WTC11 (cell line): ENCODE measurements around the gene MOB2. TPM values are rescaled to one million over a fixed set of nuclear protein-coding genes. Genes with fewer than 3 reads are reported as not detected.
A peak's percentile ranks its signal among the peaks of the same experiment; 100 is the strongest.

Experiments
- ATAC-seq: fragments of 200-7000 bp; cut with Tn5 transposase; 2 replicates; pipeline ENCODE4 v1.10.0; 2021; ENCODE audit warnings: mild to moderate bottlenecking, moderate library complexity
- CTCF ChIA-PET: fragments of 300-600 bp; sonication (Branson Sonifier 250); formaldehyde crosslinking; loops from one replicate; lab custom pipeline; 2021; ENCODE audit warnings: antibody characterized with exemption; lab: Charles Lee
- POLR2A ChIA-PET: fragments of 350-600 bp; sonication (Branson Sonifier 250); formaldehyde crosslinking; loops from one replicate; lab custom pipeline; 2021; ENCODE audit warnings: antibody characterized with exemption; lab: Charles Lee
- DNase-seq: peaks from one replicate; pipeline ENCODE4 v3.0.0; 2021; ENCODE audit warnings: low spot score
- H3K27ac Mint-ChIP-seq: 2 replicates; pipeline ENCODE4 v1.8.0; 2021; ENCODE audit warnings: mixed read lengths
- H3K27me3 Mint-ChIP-seq: 2 replicates; pipeline ENCODE4 v1.8.0; 2021; ENCODE audit warnings: low read depth, mild to moderate bottlenecking, moderate library complexity, mixed read lengths
- H3K36me3 Mint-ChIP-seq: 2 replicates; pipeline ENCODE4 v1.8.0; 2021; ENCODE audit warnings: mixed read lengths
- H3K4me1 Mint-ChIP-seq: 2 replicates; pipeline ENCODE4 v1.8.0; 2022; ENCODE audit warnings: mixed read lengths
- H3K4me3 Mint-ChIP-seq: 2 replicates; pipeline ENCODE4 v1.8.0; 2021; ENCODE audit warnings: mild to moderate bottlenecking, moderate library complexity, mixed read lengths
- H3K9me3 Mint-ChIP-seq: 2 replicates; pipeline ENCODE4 v1.8.0; 2021; ENCODE audit warnings: mixed read lengths
- CBFB ChIP-seq: sonication (generic); formaldehyde crosslinking; IDR thresholded peaks from 2 replicates; pipeline ENCODE4 v1.8.1; 2022; ENCODE audit warnings: mild to moderate bottlenecking, low read depth, missing genetic modification reagents
- CREB1 ChIP-seq: sonication (generic); formaldehyde crosslinking; IDR thresholded peaks from 2 replicates; pipeline ENCODE4 v1.8.0; 2023; ENCODE audit warnings: mild to moderate bottlenecking, missing genetic modification reagents
- E2F5 ChIP-seq: sonication (generic); formaldehyde crosslinking; IDR thresholded peaks from 2 replicates; pipeline ENCODE4 v1.8.1; 2022; ENCODE audit warnings: mild to moderate bottlenecking, moderate library complexity, missing genetic modification reagents
- FOXP1 ChIP-seq: sonication (generic); formaldehyde crosslinking; IDR thresholded peaks from 2 replicates; pipeline ENCODE4 v1.8.0; 2022; ENCODE audit warnings: missing genetic modification reagents, mild to moderate bottlenecking, moderate library complexity, borderline replicate concordance
- GTF2I ChIP-seq: fragments of 250-450 bp; sonication (Bioruptor Pico); conservative IDR thresholded peaks from 2 replicates; pipeline ENCODE4 v1.4.0; 2021; ENCODE audit warnings: mild to moderate bottlenecking
- IRF1 ChIP-seq: sonication (generic); formaldehyde crosslinking; IDR thresholded peaks from 2 replicates; pipeline ENCODE4 v1.8.0; 2023; ENCODE audit warnings: missing genetic modification reagents
- JAZF1 ChIP-seq: fragments of 250-450 bp; sonication (Bioruptor Pico); IDR thresholded peaks from 2 replicates; pipeline ENCODE4 v1.9.0; 2021; ENCODE audit warnings: moderate library complexity, mild to moderate bottlenecking, inconsistent platforms
- MLX ChIP-seq: sonication (generic); formaldehyde crosslinking; IDR thresholded peaks from 2 replicates; pipeline ENCODE4 v1.8.1; 2023; ENCODE audit warnings: mild to moderate bottlenecking, missing genetic modification reagents, moderate library complexity
- MXD4 ChIP-seq: fragments of 250-450 bp; sonication (Bioruptor Pico); IDR thresholded peaks from 2 replicates; pipeline ENCODE4 v1.8.0; 2021; ENCODE audit warnings: mild to moderate bottlenecking, moderate library complexity, borderline replicate concordance
- MYBL2 ChIP-seq: sonication (generic); formaldehyde crosslinking; IDR thresholded peaks from 2 replicates; pipeline ENCODE4 v1.8.1; 2023; ENCODE audit warnings: mild to moderate bottlenecking, moderate library complexity, missing genetic modification reagents
- NFATC4 ChIP-seq: fragments of 250-450 bp; sonication (Bioruptor Pico); IDR thresholded peaks from 2 replicates; pipeline ENCODE4 v1.9.0; 2021; ENCODE audit warnings: mild to moderate bottlenecking
- NFE2L1 ChIP-seq: sonication (generic); formaldehyde crosslinking; IDR thresholded peaks from 2 replicates; pipeline ENCODE4 v1.8.1; 2023; ENCODE audit warnings: missing genetic modification reagents
- NR3C1 ChIP-seq: sonication (generic); formaldehyde crosslinking; conservative IDR thresholded peaks from 2 replicates; pipeline ENCODE4 v1.8.1; 2023; ENCODE audit warnings: low read depth, mild to moderate bottlenecking, missing genetic modification reagents
- OVOL2 ChIP-seq: fragments of 250-450 bp; sonication (Bioruptor Pico); IDR thresholded peaks from 2 replicates; pipeline ENCODE4 v1.9.0; 2021; ENCODE audit warnings: mild to moderate bottlenecking, borderline replicate concordance
- PRRX2 ChIP-seq: fragments of 250-450 bp; sonication (Bioruptor Pico); IDR thresholded peaks from 2 replicates; pipeline ENCODE4 v1.8.0; 2021; ENCODE audit warnings: mild to moderate bottlenecking
- RELA ChIP-seq: sonication (generic); formaldehyde crosslinking; IDR thresholded peaks from 2 replicates; pipeline ENCODE4 v1.8.1; 2022; ENCODE audit warnings: missing genetic modification reagents, mild to moderate bottlenecking, borderline replicate concordance
- SMAD3 ChIP-seq: sonication (generic); formaldehyde crosslinking; IDR thresholded peaks from 2 replicates; pipeline ENCODE4 v1.8.0; 2022; ENCODE audit warnings: missing genetic modification reagents, mild to moderate bottlenecking, borderline replicate concordance
- TCF7 ChIP-seq: sonication (generic); formaldehyde crosslinking; IDR thresholded peaks from 2 replicates; pipeline ENCODE4 v1.8.0; 2022; ENCODE audit warnings: mild to moderate bottlenecking, low read depth, missing genetic modification reagents, moderate library complexity
- ZNF138 ChIP-seq: sonication (generic); formaldehyde crosslinking; conservative IDR thresholded peaks from 2 replicates; pipeline ENCODE4 v1.8.1; 2022; ENCODE audit warnings: mild to moderate bottlenecking, moderate library complexity, missing genetic modification reagents
- ZNF219 ChIP-seq: sonication (generic); formaldehyde crosslinking; IDR thresholded peaks from 2 replicates; pipeline ENCODE4 v1.8.0; 2023; ENCODE audit warnings: missing genetic modification reagents, mild to moderate bottlenecking, borderline replicate concordance
- ZNF232 ChIP-seq: sonication (generic); formaldehyde crosslinking; IDR thresholded peaks from 2 replicates; pipeline ENCODE4 v1.8.0; 2022; ENCODE audit warnings: mild to moderate bottlenecking, missing genetic modification reagents
- ZNF423 ChIP-seq: fragments of 250-450 bp; sonication (Bioruptor Pico); IDR thresholded peaks from 2 replicates; pipeline ENCODE4 v2.1.2; 2022; ENCODE audit warnings: mild to moderate bottlenecking, moderate library complexity
- ZNF512 ChIP-seq: sonication (generic); formaldehyde crosslinking; IDR thresholded peaks from 2 replicates; pipeline ENCODE4 v1.8.1; 2022; ENCODE audit warnings: missing genetic modification reagents, borderline replicate concordance
- total RNA-seq: library from RNA; stranded (reverse); gene quantifications from 3 replicates; pipeline ENCODE4 v1.2.3, GENCODE V29; 2021
- TF ChIP-seq, protein P1 (sequence below): sonication (generic); formaldehyde crosslinking; IDR thresholded peaks from 2 replicates; pipeline ENCODE4 v1.8.1; 2022; ENCODE audit warnings: mild to moderate bottlenecking, missing genetic modification reagents, moderate library complexity, borderline replicate concordance
- TF ChIP-seq, protein P2 (sequence below): sonication (generic); formaldehyde crosslinking; IDR thresholded peaks from 2 replicates; pipeline ENCODE4 v1.8.0; 2022; ENCODE audit warnings: mild to moderate bottlenecking, missing genetic modification reagents

MOB2 gene
- total RNA-seq, 1 experiment from 2014 or later, result 21.7 TPM

DNA sequence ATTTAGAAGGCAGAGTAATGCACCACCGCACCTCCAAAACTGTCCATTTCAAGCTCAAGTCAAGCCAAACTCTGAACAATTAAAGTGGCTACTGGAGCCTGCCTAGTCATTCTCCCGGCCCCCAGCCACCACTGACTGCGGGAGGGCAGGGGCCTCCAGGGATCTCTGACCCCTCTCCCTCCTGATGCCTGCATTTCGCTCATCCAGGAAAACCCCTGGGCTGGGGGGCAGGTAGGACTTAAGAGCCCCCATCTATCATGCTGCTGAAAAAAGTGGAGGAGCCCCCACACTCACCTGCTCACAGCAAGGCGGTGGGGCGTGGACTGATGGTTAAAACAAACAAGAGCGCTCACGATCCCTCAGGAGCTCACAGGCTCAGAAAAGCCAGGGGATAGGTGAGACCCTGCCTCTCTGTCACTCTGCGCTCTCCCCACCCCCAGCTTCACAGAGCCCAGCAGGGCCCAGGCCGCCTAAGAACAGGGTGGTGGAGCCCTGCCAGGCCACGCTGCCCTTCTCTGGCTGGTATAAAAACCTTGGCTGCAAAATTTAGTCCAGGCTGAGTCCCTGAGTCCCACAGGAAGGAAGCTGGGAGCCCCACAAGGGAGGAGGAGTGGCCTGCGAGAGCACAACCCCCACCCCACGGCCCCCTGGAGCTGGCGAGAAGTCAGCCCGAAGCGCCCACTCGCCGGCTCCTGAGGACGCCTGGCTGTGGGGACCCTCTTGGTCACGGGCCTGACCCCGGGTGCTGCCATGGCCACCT lies 21.0 kb upstream of the MOB2 start:
- CTCF ChIA-PET, result interaction anchor here (1.0 to 1.4 kb wide), 5 partner anchors 49 to 118 kb away, joined by 3 to 7 read pairs (median 3); partner anchors contain the start of gene BRSK2
- Mint-ChIP-seq H3K27ac (peak overlapping the region; percentile 68), H3K4me3 (no peak overlapping the region; the same call in 1 of the 2 replicates)

DNA sequence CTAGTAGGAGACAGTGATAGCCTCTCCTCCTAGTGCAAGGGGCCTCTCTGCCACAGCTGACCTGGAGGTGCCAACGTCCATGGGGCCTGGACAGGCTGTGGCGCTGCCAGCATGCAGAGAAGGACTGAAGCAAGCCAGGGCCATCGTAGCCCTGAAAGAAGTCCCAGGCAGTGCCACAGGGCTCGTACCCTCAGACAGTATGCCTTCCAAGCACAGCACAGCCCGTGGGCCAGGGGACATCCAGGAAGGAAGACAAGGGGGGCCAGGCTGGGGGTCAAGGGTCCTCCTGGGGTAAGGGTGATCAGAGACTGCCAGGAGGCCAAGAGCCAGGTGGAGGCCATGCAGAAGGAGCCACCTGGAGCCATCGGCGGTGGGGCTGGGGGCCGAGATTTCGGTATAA lies 20.4 kb upstream of the MOB2 start:
- no peaks in the 10 kb centered on the region for H3K36me3 Mint-ChIP-seq
- POLR2A ChIA-PET, result no interaction called here
- peak overlapping the region; percentile 63; the same call in 1 of the 2 replicates for H3K27ac Mint-ChIP-seq
- ATAC-seq, result no peak
- TF ChIP-seq OVOL2 (CRISPR knock-in tag), result no peak
- no peak for TF ChIP-seq NFATC4 (CRISPR knock-in tag)
- TF ChIP-seq ZNF138 (CRISPR knock-in tag), result no peak
- no peak for TF ChIP-seq RELA
- no peak for TF ChIP-seq ZNF512 (CRISPR knock-in tag)
- TF ChIP-seq PRRX2, result no peak
- TF ChIP-seq MLX (CRISPR knock-in tag), result no peak
- TF ChIP-seq IRF1 (CRISPR knock-in tag), result no peak
- no peak for TF ChIP-seq ZNF423 (CRISPR knock-in tag)
- no peak for TF ChIP-seq GTF2I
- TF ChIP-seq, protein P1, sequence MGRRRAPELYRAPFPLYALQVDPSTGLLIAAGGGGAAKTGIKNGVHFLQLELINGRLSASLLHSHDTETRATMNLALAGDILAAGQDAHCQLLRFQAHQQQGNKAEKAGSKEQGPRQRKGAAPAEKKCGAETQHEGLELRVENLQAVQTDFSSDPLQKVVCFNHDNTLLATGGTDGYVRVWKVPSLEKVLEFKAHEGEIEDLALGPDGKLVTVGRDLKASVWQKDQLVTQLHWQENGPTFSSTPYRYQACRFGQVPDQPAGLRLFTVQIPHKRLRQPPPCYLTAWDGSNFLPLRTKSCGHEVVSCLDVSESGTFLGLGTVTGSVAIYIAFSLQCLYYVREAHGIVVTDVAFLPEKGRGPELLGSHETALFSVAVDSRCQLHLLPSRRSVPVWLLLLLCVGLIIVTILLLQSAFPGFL, result no peak
- TF ChIP-seq CREB1 (CRISPR knock-in tag), result no peak
- TF ChIP-seq E2F5, result no peak
- TF ChIP-seq MYBL2 (CRISPR knock-in tag), result no peak
- no peak for TF ChIP-seq JAZF1 (CRISPR knock-in tag)
- TF ChIP-seq MXD4 (CRISPR knock-in tag), result no peak
- TF ChIP-seq NFE2L1 (CRISPR knock-in tag), result no peak
- no peak for TF ChIP-seq NR3C1 (CRISPR knock-in tag)
- TF ChIP-seq, protein P2, sequence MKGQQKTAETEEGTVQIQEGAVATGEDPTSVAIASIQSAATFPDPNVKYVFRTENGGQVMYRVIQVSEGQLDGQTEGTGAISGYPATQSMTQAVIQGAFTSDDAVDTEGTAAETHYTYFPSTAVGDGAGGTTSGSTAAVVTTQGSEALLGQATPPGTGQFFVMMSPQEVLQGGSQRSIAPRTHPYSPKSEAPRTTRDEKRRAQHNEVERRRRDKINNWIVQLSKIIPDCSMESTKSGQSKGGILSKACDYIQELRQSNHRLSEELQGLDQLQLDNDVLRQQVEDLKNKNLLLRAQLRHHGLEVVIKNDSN (CRISPR knock-in tag), result no peak
- DNase-seq, result no peak
- no peaks in the 10 kb centered on the region for H3K27me3 Mint-ChIP-seq
- CTCF ChIA-PET, result interaction anchor here (1.2 to 1.4 kb wide), 2 partner anchors 49 to 88 kb away, joined by 3 to 4 read pairs; no protein-coding TSS in a partner anchor
- no peak overlapping the region for H3K4me3 Mint-ChIP-seq
- peaks cover 8% of the 10 kb centered on the region for H3K4me1 Mint-ChIP-seq
- no peaks in the 10 kb centered on the region for H3K9me3 Mint-ChIP-seq

More for the DNA sequence above, 21.0 kb upstream of the MOB2 start:
- POLR2A ChIA-PET, result no interaction called here
- H3K27me3 Mint-ChIP-seq, result no peaks in the 10 kb centered on the region
- no peak for ATAC-seq
- no peak for TF ChIP-seq ZNF219
- TF ChIP-seq ZNF232 (CRISPR knock-in tag), result no peak
- TF ChIP-seq FOXP1 (CRISPR knock-in tag), result no peak
- no peak for TF ChIP-seq TCF7 (CRISPR knock-in tag)
- no peak for TF ChIP-seq SMAD3
- TF ChIP-seq CBFB (CRISPR knock-in tag), result no peak
- no peak for TF ChIP-seq PRRX2
- TF ChIP-seq NR3C1 (CRISPR knock-in tag), result no peak
- no peaks in the 10 kb centered on the region for H3K9me3 Mint-ChIP-seq
- no peaks in the 10 kb centered on the region for H3K36me3 Mint-ChIP-seq
- H3K4me1 Mint-ChIP-seq, result peaks cover 8% of the 10 kb centered on the region
- no peak for DNase-seq
